ENCODE results near the gene CXCR6.

The CXCR6 gene

GRCh38 chr3:45943207-45943846 lies at the start of gene CXCR6:
TSS of gene CXCR6 (plus strand) at chr3:45943464. CDS start at chr3:45946482, 3,018 bp downstream.
- no peak for DNase-seq

DNA sequence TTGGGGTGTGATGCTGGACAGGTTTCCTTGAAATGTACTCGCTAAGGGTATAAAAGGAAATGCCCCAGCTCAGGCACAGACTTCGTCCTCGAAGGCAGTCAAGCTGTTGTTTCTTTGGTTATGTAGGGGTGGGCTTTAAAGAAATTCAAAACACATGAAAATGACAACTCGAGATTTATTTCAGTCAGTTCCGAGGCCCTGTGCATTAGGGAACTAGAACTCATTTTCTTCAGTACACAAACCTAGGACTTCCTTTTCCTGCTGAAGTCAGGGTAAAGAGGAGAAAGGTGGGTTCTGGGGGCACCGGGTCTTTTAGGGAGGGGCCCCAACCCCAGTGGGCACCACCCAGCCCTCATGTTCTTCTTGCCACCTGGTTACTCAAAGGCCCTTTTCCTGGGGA lies 49.2 kb upstream of the CXCR6 start:
- no peak for DNase-seq

- no peak for DNase-seq
Observed at GRCh38 chr3:45895686-45896468, 47.4 kb upstream of the CXCR6 start.

- no peak for DNase-seq
Observed at GRCh38 chr3:45896956-45897355, 46.3 kb upstream of the CXCR6 start.

DNA sequence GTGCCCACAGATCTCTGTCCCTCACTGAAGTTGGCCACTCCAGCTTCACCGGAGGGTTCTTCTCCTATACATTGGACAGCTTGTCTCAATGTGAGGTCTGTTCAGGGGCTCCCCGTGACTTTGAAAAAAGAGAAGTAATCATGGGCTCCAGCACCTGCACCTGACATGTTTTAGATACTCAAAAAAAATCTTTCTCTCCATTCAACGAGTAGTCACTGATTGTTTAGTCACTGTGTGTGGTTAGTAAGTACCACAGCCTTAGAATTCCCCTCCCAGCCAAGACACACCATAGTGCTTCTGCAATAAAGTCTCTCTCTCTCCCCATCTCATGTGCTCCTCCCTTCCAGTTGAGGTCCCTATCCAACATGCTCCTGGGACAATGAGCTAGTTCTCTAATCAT lies 38.3 kb upstream of the CXCR6 start:
- DNase-seq: no peak

DNA sequence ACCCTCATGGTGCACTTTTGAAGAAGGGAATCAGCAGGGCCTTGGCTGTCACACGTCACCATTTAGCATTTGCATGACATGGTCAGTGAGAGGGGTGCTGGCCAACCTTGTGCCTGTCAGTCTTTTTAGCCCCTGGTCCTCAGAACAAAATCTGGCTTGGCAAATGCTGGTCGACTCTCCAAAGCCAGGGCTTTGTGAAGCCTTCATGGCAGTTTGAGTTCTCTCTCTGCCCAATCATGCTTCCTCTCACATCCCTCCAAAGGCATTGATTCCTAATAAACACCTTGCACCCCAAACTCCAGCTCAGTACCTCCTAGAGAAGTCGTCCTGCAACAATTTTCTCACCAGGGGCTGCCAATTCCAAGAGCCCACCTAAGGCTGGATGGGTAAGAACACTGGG lies 37.5 kb upstream of the CXCR6 start:
- DNase-seq: no peak

DNA sequence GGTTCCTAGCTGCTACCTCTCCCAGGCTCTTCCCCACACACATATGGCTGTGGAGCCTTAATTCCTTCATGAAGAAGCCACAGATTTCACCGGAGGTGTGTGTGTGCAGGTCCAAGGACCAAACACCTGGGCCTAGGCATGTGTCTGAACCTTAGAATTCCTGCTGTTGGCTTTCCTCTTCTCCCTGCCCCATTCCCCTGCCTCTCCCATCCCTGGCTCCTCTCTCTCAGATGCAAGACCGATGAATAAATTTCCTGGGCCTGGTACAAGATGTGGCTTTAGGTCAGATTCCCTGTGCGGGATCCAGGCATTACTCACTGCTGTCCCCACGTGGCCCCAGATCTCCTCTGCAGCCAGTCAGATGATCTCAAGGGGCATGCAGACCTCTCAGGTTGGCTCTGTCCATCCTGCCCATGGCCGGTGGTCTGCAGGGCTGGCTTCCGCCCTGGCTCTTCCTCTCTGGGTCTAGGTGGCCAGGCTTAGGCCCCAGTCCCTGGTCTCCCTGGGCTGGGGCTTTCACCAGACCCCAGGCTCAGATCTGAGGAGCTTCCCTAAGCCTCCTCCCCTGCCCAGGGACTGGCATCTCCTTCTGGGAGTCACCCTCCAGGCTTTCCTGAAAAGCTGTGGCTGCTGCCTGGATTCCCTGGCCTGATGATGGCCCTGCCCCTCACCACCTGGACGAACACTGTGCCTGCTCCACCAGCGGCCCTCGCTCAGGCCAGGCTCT lies 36.4 kb upstream of the CXCR6 start:
- DNase-seq: no peak

- no peak for DNase-seq
Observed at GRCh38 chr3:45907769-45908705, 35.2 kb upstream of the CXCR6 start.

DNA sequence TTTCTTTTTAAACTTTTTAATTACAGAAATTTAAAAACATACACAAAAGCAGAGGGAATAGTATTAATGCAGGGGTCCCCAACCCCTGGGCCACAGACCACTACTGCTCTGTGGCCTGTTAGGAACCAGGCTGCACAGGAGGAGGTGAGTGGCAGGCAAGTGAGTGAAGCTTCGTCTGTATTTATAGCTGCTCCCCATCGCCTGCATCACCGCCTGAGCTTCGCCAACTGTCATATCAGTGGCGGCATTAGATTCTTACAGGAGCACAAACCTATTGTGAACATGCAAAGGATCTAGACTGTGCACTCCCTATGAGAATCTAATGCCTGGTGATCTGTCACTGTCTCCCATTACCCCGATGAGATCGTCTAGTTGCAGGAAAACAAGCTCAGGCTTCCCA lies 34.5 kb upstream of the CXCR6 start:
- no peak for DNase-seq

GRCh38 chr3:45909542-45909941 lies 33.7 kb upstream of the CXCR6 start:
- no peak for DNase-seq

- DNase-seq: no peak
Observed at GRCh38 chr3:45910892-45911291, 32.4 kb upstream of the CXCR6 start.

GRCh38 chr3:45911511-45912226 lies 31.6 kb upstream of the CXCR6 start:
- no peak for DNase-seq

GRCh38 chr3:45912435-45912834 lies 30.8 kb upstream of the CXCR6 start:
- no peak for DNase-seq

GRCh38 chr3:45914362-45915058 lies 28.8 kb upstream of the CXCR6 start:
- DNase-seq: no peak

DNA sequence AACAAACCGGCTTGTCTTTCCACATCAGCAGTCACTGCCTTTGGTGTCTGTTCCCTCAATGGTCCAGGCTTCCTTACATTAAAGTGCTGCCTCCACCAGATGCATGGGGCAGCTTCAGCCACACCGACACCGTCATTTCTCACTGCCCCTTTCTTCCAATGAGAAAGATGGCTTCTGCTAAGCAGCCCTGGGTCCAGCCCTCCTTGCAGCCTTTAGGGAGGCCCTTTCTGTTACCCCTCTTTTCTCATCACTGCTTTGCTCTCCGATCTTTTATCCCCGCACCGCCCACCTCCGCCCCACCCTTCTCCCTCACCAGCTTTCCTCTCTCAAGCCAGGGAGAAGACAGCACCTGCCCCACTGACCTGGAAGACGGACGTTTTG lies 28.2 kb upstream of the CXCR6 start:
- no peak for DNase-seq

DNA sequence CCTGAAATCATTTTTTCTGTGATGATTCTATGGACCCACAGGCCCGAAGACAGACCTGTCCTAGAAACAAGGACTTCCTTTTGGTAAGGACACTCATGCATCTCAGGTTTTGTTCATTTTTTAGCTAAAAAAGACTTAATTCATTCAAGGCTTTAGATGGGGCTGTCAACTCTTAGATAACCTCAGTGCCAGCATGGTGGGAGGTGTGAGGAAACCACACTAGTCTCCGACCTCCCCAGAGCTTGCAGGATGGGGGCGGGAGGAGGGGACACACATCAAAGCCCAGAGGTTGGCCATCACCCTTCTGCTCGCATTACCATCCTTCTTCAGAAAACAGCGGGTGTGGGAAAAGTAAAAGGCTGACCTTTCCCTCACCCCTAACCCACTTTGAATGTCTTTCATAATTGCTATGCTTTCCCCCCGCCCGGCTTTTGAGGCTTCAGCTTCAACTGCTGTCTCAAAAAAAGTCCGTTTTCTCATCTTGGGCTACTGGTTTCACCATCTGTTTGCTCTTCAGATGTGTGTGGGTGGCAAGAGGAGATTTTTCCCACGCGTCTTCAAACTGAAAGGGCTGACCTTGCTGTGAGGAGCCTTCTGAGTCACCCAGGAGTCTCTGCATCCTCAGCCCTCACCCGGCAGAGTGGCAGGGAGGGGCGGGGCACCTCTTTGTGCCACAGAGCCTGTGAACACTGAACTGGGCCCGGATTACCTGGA lies 27.6 kb upstream of the CXCR6 start:
- DNase-seq: peak in 3 of 4 experiments; percentile 17 to 62 (median 19)

- DNase-seq: no peak
Observed at GRCh38 chr3:45917146-45917898, 25.9 kb upstream of the CXCR6 start.

DNA sequence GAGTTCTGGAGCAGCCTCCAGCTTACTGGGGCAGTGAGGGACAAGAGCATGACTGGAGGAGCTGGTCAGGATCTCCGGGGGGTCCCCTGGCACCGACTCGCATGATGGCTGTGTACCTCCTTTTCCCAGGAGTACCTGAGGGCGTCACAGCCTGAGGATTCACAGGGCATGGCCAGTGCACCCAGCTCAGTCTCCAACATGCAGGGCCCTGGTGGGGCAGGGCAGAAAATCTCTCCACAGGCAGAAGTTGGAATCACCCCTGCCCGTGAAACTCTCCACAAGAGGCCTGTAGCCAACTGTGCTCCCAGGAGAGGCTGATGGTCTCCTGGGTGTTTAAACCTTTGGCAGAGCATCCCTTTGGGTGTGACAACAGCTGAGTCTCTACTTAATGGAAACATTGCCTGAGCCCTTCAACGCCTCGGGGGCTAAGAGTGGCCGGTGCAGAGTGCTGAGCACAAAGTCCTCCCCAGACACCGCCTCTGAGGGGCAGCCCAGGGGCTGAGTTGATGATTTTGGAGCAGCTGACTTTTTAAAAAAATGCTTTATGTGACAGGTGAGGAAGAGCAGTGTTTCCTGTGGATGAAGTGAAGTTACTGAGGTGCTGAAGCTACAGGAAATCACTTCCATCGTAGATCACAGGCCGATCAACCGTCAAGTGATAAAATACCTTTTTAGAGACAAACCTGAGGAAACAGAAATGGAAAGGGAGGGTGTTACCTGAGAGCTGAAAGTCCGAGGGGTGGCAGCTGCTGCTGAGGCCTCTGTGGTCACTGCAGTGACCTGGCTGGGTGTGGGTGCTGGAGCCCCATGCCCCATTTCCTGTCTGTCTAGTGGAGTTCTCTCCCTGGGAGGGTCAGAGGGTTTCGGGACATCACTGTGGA lies 21.9 kb upstream of the CXCR6 start:
- DNase-seq: no peak

DNA sequence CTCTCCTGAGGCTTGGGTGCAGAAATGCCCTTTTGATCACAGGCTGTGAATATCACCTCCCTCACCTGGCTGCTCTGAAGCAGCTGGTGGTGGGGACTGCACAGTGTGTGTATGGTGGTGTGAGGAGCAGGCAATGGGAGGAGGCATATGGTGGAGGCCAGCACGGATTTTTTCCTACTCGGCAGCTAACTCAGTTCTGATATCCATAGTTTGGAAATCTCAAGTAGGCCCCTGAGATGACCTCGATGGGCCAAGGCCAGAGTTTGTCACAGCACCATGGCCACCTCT lies 21.3 kb upstream of the CXCR6 start:
- DNase-seq: no peak
